ENCODE data around the gene PPARD. TPM values are rescaled to one million over a fixed set of nuclear protein-coding genes. Genes with fewer than 3 reads are reported as not detected.

Gene PPARD
- total RNA-seq, 4 donors from 2014 or later = 22.6 to 33.8 (median 27.1) TPM

DNA sequence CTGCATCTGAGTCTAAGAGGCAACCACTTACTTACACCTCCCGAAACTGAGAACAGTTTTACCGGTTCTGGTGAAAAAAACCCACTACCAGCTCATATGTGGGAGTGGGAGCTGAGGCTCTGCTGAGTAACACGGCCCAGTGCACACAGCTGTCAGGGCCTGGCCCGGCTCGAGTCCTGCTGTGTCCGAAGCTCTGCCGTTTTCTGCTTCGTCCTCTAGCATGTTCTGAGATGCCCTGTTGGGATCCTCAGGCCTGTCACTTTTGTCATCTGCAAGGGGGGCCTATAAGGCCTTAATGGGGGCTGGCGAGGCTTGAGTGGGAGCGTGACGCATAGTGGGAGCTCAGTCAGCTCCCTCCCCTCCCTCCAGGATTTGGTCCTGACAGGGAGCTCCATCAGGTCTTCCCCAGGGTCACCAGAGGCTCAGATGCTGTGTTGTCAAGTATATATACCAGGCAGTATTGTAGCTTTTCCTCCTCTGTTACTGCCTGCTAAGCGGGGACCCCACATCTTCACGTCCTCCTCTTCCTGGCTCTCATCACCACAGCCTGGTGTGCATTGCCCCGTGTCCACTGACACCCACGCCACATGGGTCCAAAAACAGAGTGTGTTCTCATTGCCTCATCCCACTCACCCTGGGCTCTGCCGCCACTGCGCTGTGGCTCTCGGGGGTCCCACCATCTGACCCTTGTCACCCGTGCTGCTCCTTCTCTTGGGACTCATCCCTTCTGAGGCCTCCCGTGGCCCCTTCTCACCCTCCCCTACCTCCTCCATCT is 64.5 kb downstream of the PPARD start:
- H3K4me3 ChIP-seq (ENCODE audit: low read depth, poor library complexity, severe bottlenecking) = no peak overlapping the region
- DNase-seq (ENCODE audit: low spot score in 2 of 2) = no peak
- intact Hi-C loops (cut with DNase I; ENCODE audit: low total_unique reads) = no loop called here
- no peak for TF ChIP-seq POLR2A (IDR thresholded peaks at IDR 0.05)
- TF ChIP-seq CTCF (IDR thresholded peaks at IDR 0.05) = no peak
- WGBS, 2 donors = 90 to 94% methylated on average over 20 of the region's 20 CpGs

DNA sequence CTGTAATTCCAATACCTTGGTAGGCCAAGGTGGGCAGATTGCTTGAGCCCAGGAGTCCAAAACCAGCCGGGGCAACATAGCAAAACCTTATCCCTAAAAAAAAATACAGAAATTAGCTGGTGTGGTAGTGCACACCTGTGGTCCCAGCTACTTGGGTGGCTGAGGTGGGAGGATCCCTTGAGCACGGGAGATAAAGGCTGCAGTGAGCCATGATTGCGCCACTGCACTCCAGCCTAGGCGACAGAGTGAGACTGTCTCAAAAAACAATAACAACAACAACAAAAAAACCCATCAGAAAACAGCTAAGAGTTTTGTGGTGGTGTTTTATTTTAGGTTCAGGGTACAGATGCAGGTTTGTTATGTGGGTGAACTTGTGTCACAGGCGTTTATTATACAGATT is 66.9 kb downstream of the PPARD start:
- H3K4me3 ChIP-seq (ENCODE audit: low read depth, poor library complexity, severe bottlenecking) = no peak overlapping the region
- WGBS, 2 donors = 78 to 82% methylated on average over 5 of the region's 5 CpGs
- intact Hi-C loops (cut with DNase I; ENCODE audit: low total_unique reads) = no loop called here
- TF ChIP-seq POLR2A (IDR thresholded peaks at IDR 0.05) (no peak), CTCF (IDR thresholded peaks at IDR 0.05) (no peak)
- no peak for DNase-seq (ENCODE audit: low spot score in 2 of 2)

DNA sequence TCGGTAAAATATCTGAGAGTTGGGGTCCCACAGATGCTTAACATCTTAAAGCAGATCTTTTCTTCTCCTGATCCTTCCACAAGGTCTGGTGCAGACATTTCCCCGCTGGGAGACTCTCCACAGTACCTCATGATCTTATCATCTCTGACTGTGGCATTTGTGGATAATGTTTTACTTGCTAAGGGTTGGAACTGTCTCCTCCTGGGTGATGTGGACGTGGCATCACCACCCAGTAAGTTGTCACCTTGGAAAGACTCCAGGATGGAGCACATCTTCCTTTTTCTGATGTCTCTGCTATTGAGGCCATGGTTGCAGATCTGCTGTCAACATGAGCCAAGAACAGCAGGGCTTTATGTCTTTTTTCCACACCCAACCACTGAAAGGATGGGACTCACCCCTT is 67.8 kb downstream of the PPARD start:
- DNase-seq (ENCODE audit: low spot score in 2 of 2) = no peak
- intact Hi-C loops (cut with DNase I; ENCODE audit: low total_unique reads) = no loop called here
- no peak for TF ChIP-seq POLR2A (IDR thresholded peaks at IDR 0.05)
- no peak for TF ChIP-seq CTCF (IDR thresholded peaks at IDR 0.05)
- WGBS, 2 donors = 62 to 75% methylated on average over 3 of the region's 3 CpGs
- no peak overlapping the region for H3K4me3 ChIP-seq (ENCODE audit: low read depth, poor library complexity, severe bottlenecking)

- DNase-seq (ENCODE audit: low spot score in 2 of 2) = no peak
- 83 to 86% methylated on average over 9 of the region's 9 CpGs for WGBS, 2 donors
- no peak for TF ChIP-seq POLR2A (IDR thresholded peaks at IDR 0.05)
- TF ChIP-seq CTCF (IDR thresholded peaks at IDR 0.05) = no peak
- intact Hi-C loops (cut with DNase I; ENCODE audit: low total_unique reads) = no loop called here
- no peak overlapping the region for H3K4me3 ChIP-seq (ENCODE audit: low read depth, poor library complexity, severe bottlenecking)
Measured at GRCh38 chr6:35411066-35411465, 68.7 kb downstream of the PPARD start.

DNA sequence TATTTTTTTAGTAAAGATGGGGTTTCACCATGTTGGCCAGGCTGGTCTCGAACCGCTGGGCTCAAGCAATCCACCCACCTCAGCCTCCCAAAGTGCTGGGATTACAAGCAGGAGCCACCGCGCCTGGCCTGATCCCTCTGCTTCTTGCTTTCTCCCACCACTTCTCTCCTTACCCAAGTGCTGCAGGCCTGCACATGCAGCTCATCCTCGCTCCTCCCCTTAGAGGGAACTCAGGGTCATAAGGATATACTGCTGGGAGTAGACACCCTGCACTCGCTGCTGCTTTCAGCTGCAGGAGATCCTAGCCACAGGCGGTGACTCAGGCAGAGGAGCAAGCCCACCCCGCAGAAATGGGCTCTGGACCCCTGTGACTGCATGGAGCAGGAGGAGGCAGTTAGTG is 69.7 kb downstream of the PPARD start:
- DNase-seq (ENCODE audit: low spot score in 2 of 2) = no peak
- no peak for TF ChIP-seq CTCF (IDR thresholded peaks at IDR 0.05)
- TF ChIP-seq POLR2A (IDR thresholded peaks at IDR 0.05) = no peak
- H3K4me3 ChIP-seq (ENCODE audit: low read depth, poor library complexity, severe bottlenecking) = no peak overlapping the region
- WGBS, 2 donors = 65 to 82% methylated on average over 8 of the region's 8 CpGs
- intact Hi-C loops (cut with DNase I; ENCODE audit: low total_unique reads) = loop anchor here (1.0 kb wide), 1 partner anchor 110 kb away; no protein-coding TSS in a partner anchor

GRCh38 chr6:35413911-35414310 is 71.6 kb downstream of the PPARD start:
- WGBS, 2 donors = 92 to 93% methylated on average over 6 of the region's 6 CpGs
- TF ChIP-seq CTCF (IDR thresholded peaks at IDR 0.05) = no peak
- TF ChIP-seq POLR2A (IDR thresholded peaks at IDR 0.05) = no peak
- DNase-seq (ENCODE audit: low spot score in 2 of 2) = no peak
- H3K4me3 ChIP-seq (ENCODE audit: low read depth, poor library complexity, severe bottlenecking) = no peak overlapping the region
- intact Hi-C loops (cut with DNase I; ENCODE audit: low total_unique reads) = no loop called here

Data from lower leg skin (tissue), 4 donors.